HPDE6-E6E7 (cell line): ENCODE measurements around the gene SIRPD.
"Not testable (repeated sequence)": the region's sequence is repeated elsewhere in the genome, so short reads cannot be mapped to it uniquely, and the experiment has no call there.

Experiments
- DNase-seq: peaks from one replicate; pipeline ENCODE4 v3.0.0; 2011; ENCODE audit warnings: missing footprints; ENCODE audit errors: extremely low spot score

The SIRPD gene

DNA sequence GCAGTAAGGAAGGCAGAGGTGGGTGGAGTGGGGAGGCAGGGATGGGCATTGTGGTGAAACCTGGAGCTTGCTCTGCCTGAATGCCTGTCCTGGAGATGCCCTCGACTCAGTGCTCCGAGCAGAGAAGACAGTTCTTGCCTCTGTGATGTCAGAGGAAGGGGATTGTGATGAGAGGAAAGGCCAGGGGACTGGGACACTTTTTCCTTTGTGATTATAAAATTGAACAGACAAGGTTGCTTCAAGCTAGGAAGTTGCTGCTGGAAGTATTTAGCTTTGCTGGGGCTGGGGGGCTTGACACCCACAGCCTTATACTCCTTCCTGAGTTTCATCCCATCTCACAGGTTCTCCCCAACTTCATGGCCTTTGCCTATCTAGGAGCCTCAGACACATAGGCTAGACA, at the start of gene SIRPD:
Gene SIRPD (minus strand): TSS at position 101 of the 400 bp plus-strand sequence. CDS start 52 bp downstream, at position 49.
- no peak for DNase-seq

DNA sequence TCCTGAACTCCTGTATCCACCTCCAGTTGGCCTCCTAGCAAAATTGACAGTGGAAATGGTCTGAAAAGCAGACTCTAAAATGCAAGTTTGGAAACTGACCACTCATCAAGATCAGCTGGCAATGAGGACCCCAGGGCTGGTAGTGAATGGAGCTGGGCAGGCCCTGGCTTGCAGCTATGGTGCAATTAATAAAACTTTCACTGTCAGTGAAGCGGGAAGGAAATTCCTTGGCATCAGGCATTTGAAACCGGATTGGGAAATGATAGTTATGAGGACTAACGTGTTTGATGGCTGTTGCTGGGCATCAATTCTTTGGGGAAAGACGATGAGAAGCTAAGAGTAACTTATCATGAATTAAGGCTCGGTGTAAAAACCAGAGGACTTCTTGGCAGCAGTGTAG, 43.2 kb upstream of the SIRPD start:
- no peak for DNase-seq

DNA sequence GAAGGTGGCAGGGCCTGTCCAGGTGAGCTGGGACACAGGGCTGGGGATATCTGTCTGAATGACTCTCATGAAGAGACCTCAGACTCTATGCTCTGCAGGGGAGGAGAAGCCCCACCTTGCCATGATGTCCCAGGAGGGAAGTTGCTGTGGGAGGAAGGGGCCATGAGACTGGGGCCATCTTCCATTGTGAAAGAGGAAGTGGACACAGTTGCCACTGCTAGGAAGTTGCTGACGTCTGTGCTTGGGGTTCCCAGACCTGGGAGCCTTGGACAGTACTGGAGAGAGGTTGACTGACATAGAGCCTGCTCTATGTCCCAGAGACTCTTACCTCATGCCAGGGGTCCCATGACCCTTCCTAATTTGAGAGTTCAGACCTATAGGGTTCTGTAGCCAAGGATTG, 37.8 kb upstream of the SIRPD start:
- no peak for DNase-seq

DNA sequence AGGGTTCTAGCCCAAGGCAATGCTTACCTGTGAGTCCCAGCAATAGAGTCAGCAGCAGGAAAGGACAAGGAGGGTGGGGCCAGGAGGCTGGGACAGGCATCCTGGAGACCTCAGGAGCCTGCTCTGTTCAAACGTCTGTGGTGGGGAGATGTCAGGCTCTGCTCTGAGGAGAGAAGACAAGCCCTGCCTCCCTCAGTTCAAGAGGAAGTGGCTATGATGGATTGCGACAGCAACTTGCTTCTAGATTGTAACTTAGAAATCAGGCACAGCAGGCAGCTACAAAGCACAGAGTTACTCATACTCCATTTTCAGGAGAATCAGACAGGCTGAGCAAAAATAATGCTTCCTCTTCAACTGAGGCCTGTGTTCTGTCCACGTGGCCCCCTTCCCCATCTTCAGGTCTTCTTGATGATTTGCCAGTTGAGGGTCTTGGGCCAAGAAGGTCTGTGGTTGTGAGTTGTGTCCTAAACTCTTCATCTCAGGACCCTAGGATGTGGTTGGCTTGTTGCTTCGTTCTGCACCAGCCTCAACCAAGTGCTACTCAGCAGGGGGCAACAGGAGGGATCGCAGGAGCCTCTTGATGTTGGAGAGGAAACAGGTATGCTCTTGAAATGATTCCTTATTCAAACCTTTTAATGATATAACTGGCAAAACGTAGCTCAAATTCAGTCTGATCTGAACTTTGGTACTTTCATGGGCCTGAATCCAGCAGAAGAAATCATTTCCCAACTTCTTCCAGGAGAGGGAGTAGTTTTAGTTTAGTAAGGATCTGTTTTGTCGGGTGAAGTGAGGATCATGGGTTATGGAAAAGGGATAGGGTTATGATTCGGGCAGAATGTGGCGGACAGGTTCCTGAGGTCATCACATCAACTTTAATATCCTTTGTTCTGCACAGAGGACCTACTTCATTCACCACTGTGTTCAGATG, 31.3 kb upstream of the SIRPD start:
- no peak for DNase-seq

DNA sequence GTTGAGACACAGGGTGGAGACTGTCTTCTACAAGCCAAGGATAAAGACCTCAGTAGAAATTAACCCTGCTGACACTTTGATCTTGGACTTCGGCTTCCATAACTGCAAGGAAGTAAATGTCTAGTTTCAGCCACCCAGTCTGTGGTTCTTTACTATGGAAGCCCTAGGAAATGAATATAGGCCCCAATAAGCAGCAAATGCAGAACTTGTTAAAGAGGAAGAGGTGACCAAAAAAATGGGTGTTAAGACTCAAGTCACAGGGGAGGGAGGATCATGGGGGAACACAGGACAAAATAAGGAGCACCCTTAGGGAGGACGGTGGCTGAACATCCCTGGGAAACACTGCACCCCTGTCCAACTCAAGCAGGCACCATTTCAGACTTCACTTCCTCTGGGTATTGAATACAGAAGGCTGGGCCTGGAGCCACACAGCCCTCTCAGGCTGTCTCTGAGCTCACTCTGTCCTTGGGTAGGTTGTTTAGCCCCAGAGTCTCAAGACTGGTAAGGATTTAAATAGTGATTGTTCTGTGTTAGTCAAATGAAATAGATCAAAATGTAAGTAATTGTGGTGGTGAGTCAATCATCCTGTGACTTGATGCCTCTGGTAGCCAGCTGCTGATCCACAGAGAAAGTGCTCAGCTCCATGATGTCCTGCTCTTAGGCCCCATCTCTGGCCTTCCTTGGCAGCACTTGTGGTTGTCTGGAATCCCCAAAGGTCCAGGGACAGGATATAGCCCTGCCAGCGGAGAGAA, 30.5 kb upstream of the SIRPD start:
- no peak for DNase-seq

DNA sequence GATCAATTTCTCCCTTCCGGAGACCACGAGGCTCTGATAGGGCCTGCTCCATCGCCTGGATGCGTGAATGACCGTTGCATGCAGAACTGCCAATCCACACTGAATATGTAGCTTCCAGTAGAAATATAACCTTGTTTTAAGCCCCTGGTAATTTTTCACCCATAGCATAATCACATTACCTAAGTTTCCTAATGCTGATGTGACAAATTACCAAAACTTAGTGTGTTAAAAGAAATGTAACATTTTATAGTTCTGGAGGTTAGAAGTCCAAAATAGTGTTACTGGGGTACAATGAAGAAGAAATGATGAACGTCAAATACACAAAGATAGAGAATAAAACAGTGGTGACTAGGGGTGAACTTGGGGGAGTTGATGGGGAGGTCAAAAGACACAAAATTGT, 22.0 kb upstream of the SIRPD start:
- no peak for DNase-seq

DNA sequence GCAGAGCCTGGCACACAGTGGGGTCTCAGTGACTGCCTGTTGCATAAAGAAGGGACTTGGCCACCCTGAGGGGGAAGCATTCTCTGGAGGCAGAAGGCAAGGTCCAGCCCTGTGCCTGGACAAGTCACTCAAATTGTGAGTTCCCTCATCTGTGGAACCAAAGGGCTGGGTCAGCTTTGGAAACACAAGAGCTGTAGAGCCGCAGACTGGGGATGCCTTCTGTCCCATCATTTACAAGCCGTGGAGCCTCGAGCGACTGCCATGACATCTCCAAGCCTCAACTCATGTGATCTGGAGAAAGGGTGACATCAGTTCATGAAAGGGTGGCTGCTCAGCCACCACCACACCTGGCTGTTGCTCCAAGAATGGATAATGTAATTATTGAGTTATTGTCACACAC, 20.4 kb upstream of the SIRPD start:
- no peak for DNase-seq

DNA sequence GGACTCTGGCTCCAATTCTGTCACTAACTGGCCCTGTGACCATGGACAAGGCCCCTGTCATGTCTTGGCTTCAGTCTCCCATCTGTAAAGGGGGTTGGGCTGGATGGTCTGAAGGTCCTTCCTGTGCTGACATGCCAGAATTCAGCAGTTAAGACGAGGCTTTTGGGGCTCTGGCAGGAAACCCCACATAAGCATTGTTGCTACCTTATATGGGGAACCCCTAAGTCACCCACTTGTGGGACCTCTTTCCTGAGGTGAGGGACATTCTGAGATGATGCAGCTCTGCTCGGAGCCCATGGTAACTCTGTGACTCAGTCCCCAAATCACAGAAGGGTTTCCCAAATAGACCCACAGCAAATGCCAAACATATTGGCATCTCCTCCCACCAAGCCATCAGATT, 19.8 kb upstream of the SIRPD start:
- not testable (repeated sequence) for DNase-seq

DNA sequence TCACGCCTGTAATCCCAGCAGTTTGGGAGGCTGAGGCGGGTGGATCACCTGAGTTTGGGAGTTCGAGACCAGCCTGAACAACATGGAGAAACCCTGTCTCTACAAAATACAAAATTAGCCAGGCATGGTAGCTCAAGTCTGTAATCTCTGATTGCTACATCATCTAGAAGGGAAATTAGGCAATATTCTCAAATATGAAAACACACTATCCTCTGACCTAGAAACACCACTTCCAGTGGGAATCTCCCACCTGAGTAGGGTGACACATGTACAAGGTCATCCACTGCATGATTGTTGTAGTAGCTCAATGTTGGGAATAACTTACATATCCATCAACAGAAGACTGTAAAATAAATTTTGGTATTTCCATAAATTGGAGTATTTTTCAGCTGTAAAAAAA, 19.1 kb upstream of the SIRPD start:
- no peak for DNase-seq

DNA sequence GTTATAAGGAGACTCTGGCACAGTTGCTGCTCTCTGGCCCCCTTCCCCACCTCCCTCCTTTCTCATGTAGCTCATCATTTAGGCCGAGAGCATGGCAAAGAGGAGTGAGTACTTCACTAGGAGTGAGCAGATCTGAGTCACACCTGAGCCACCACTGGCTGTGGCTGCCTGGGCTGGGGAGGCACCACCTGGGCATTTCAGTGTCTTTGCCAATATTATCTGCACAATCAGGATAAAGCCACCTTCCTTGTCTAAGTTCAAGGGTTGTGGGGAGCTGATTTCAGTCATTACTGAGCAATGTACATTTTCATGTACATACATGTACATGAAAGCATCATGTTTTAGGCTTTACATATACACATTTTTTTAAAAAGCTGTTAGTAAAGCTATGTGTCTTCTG, 18.5 kb upstream of the SIRPD start:
- DNase-seq = not testable (repeated sequence)

DNA sequence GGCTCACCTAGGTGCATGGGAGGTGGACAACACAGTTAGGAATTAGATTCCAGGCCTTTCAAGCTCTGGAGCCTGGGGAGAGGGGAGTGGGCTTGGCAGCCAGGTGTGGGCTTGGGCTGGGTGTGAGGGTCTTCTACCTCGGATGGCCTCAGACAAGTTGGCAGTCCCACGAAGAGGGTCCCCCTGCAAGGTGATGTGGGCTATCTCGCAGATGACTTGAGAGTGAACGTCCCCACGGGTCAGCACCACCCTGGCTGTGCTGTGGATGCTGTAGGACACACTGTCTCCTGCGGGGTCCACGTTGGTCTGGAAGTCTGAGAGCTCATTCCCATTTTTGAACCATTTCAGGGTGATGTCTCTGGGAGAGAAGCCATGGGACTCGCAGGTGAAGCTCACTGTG, 14.1 kb upstream of the SIRPD start:
- not testable (repeated sequence) for DNase-seq

DNA sequence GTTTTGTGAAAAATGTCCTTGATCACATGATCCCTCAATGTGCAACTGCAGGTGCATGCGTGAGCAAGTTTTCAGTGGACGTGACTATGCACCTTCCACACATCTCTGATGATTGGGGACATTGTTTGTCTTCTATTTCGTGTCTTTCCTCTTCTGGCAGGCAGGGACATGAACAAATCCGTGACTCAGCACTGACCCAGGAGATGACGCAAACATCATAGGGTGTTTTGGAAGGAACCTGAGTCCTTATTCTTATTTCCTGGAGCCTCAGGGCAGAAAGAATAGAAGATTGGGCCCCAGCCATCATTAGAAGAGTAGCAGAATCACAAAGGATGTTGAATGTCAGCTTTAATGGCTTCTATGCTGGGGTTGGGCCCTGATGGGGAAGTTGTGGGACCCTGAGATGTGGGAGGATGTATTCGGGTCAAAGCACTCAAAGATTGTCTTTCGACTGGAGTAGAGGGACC, 11.9 kb upstream of the SIRPD start:
- peak; percentile 96 for DNase-seq

DNA sequence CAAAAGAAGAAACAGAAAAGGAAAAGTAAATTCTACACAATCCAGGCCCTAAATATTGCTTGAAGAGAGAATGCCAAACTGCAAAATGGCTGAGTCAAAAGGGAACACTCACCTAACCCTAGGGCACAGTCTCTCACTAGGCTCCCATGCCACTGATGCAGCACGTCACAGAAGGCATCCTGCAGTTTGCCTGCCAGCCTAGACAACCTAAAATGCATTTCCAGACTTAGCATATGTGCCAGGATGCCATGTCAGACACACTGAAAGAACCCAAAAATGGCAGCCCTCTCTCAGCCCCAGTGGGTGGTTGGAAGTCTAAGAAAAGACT, 10.6 kb upstream of the SIRPD start:
- DNase-seq = no peak

DNA sequence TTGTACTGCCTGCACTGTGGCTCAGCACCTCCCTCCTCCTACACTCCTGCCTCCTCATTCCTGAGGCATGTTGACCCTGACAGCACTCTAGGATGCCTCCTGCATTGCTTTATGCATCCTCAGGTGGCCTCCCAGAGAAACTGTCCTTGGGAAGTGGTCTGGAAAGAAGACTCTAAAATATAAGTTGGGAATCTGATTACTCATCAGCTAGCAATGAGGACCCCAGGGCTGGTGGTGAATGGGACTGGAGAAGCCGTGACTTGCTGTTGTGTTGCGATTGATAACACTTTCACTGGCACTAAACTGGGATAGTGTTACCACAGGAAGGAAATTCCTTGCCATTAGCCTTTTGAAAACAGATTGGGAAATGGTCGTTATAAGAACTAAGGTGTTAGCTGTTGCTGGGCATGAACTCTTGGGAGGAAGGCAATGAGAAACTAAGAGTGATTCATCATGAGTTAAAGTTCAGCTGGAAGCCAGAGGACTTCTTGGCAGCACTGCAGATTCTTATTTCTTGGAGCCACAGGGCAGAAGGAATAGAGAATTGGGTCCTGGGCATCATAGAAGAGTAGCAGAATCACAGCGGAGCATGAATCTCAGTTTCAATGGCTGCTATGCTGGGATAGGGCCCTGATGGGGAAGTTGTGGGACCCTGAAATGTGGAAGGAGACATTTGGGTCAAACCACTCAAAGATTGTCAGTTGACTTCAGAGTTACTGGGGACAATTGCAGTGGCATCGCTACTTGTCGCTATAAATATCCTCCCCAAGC, 10.1 kb upstream of the SIRPD start:
- DNase-seq = peak; percentile 89

DNA sequence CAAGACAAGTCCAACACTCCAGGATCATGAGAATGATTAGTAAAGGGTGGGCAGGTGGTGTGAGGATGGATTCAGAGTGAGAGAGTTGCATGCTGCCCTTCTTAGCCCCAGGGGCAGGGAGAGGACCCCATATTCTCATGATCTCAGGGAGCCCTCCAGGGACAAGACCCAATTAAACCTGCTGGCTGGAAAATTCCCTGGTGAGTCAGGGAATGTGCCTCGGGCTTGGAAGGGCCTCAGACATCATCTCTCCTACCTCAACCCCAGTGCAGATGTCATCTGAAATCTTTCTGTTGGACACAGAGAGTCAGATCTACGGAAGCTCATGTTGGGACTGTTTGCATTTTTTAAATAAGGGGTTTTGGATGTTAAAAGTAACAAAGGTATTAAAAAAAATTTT, 9.2 kb upstream of the SIRPD start:
- DNase-seq = no peak

DNA sequence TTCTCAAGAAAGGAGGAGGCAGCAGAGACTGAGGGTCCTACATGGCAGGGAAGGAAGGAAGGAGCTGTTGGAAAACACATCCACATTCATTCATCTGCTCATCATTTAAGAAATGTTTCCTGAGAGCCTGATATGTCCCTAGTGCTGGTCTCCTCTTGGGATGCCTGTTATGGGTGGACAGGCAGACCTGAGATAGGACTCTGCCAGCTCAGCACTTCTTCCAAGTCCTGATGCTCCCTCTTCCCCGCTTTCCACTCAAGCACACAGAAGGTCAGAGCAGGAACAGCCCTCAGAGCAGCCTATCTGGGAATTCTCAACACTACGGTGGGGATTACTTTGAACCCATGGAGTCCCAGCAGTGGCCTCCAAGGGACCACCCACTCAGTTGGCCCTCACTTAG, 8.0 kb upstream of the SIRPD start:
- DNase-seq = no peak

DNA sequence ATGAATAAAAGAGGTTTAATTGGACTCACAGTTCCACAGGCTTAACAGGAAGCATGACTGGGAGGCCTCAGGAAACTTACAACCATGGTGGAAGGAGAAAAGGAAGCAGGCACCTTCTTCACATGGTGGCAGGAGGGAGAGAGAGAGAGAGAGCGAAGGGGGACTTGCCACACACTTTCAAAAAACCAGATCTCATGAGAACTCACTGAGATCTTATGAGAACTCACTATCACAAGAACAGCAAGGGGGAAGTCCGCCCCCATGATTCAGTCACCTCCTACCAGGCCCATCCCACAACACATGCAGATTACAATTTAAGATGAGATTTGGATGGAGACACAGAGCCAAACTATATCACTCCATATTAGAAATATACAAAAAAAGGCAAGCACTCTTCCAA, 6.1 kb upstream of the SIRPD start:
- no peak for DNase-seq

DNA sequence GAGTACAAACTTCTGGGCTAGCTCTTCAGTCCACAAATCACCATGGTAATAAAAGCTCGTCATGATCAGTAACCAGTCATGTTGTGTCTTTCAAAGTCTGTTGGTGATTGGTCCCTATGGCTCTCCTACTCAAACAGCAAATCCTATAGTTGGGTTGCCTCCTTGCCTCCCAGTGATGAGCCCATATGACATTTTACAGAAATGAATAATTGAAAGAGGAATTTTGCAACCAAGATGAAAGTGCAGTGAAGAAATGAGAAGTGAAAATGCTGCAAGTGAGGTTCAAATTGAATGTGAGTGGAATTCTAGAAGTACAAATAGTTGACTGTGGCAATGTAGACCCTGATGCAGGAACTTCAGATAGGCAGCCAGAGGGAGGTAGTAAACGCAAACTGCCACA, 5.1 kb upstream of the SIRPD start:
- no peak for DNase-seq

DNA sequence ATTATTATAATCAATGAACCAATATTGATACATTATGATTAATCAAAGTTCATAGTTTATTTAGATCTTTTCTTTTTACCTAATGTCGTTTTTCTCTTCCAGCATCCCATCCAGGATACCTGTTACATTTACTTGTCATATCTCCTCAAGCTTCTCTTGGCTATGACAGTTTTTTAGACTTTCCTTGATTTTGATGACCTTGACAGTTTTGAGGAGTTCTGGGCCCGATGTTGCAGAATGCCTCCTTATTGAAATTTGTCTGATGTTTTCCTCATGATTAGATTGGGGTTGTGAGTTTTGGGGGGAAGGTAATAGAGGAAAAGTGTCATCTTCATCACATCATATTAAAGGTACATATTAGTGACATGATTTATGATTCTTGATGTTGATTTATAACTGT, 3.8 kb upstream of the SIRPD start:
- DNase-seq = no peak

DNA sequence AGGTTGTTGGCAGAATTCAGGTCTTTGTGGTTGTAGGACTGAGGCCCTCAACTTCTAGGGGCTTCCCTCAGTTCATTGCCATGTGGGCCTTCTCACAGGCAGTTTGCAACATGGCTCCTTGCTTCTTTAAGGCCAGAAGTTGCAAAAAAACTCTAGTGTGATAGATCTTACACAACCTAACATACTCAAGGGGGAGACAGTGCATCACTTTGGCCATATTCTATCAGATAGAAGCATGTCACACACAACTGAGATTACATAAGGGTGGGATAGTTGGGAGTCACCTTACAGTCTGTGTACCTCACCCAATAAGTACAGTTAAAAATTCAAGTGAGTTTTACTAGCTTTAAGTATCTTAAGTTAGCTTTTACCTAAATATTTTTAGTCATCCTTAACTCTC, 1.6 kb downstream of the SIRPD start:
- no peak for DNase-seq

DNA sequence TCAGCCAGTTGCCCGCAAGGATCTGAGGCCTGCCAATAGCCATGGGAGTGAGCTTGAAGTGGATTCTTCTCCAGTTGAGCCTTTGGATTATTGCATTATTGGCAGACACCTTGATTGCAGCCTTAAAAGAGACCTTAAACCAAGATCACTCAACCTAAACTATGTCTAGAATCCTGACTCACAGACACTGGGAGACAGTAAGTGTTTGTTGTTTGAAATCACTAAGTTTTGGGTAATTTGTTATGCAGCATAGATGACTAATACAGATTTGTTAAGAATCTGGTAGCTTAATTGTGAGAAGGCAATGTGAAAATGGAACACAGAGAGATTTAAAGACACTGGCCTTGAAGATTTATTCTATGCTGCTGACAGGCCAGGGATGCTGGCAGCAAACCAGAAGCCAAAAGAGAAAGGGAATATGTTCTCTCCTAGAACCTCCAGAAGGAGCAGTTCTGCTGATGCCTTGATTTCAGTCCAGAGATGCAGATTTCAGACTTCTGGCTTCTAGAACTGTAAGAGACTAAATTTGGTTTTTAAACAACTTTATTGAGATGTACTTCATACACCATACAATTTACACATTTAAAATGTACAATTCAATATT, 17.6 kb downstream of the SIRPD start:
- no peak for DNase-seq

DNA sequence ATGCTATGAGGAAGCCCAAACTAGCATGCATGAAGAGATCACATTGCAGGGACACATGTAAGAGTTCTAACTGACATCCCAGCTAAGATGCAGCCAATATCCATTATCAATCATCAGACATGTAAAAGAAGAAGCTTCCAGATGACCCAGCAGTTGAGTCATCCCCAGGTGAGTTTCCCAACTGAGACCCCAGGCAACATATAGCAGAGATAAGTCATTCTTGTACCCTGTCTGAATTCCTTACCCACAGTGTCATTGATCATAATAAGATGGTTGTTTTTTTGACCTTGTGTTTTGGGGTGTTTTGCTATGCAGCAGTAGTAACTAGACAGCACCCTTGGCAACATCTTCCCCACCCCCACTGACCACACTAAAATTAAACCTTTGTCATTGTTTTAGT, 18.9 kb downstream of the SIRPD start:
- DNase-seq = no peak
